Activated T-cell treated with anti-CD3 and anti-CD28 coated beads for 1 hour (primary cell): ENCODE results near the gene PTPRK.
"Not testable (repeated sequence)": the region's sequence is repeated elsewhere in the genome, so short reads cannot be mapped to it uniquely, and the experiment has no call there.

ENCODE experiments used
- DNase-seq: peaks from one replicate; pipeline ENCODE4 v3.0.0-alpha.2; 2020; ENCODE audit warnings: low read depth

Gene PTPRK

DNA sequence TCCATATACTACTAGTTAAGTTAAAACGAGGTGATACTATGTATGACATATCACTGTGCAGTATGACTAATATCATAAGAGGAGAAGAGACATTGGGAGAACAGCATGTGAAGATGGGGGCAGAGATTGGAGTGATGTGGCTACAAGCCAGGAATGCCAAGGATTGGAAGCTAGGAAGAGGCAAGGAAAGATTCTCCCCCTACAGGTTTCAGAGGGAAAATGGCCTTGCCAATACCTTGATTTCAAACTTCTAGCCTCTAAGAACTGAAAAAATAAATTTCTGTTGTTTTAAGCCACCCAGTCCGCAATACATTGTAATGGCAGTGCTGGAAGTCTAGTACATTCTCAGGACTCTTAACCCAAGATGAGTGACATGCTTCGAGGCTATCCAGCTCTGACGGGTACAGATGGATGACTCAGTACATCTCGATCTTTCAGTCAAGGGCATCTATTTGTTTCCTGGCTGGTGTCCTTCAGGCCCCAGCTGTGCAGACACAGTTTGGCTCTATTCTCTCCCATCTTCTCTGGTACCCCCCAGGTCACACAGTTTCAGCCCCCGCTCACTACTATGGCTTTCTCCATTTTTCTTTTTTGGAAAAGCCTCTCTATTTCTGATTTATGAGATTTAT, 564.0 kb downstream of the PTPRK start:
- no peak for DNase-seq

DNA sequence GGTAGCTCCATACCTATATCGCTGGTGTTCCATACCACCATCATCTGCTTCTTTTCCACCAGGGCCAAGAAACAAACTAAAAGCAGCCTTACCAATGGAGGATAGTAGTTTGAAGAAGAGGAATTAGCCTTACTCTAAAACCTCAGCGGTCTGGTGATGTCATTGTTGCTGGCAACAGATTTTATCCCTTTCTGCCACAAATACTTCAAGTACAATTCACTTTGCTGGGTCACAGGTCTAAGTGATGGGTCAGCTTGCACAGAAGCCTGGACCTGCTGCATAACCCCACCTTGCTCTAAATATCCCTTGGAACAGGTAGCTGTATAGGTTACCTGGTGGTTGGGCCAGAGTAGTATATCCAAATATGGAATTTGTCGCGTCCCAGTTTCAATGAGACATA, 566.3 kb downstream of the PTPRK start:
- DNase-seq: no peak

- DNase-seq: no peak
Measured at GRCh38 chr6:127952831-127953230, 567.6 kb downstream of the PTPRK start.

GRCh38 chr6:127952176-127952575, 568.2 kb downstream of the PTPRK start:
- no peak for DNase-seq

- DNase-seq: no peak
Measured at GRCh38 chr6:127951172-127951917, 569.1 kb downstream of the PTPRK start.

- DNase-seq: no peak
Measured at GRCh38 chr6:127950566-127951145, 569.7 kb downstream of the PTPRK start.

DNA sequence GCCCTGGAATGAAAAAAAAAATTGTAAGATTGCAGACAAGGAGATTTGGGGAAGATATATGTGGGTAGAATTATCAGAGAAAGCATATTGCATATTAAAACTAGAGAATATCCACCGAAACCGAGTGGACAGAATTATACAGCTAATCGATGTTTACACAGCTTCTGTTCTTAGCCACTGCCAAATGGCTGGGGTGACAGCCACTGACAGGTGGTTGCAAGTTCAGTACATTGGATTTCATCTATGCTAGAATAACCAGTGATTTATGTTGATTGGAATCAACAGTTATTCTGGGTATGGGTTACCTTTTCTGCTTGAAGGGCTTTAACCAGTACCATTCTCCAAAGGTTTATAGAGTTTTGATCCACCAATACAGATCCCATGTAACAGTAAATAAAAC, 571.1 kb downstream of the PTPRK start:
- no peak for DNase-seq

DNA sequence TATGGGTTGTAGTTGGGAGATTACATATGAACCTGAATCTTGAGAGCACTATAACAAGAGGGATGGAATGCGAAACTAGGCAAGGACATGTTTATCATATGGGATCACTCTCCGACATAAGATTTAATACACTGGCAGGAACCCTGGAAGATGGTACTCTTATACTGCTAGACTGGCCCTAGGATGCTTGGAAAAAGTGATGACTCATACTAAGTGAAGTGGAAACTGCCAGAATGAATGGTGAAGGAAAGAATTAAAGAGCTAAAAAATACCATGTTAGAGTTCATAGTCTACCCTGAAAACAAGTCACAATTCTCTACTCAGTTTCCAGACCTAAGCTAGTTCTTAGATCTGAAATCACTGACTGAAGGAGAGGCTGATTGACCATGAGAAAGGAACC, 574.0 kb downstream of the PTPRK start:
- DNase-seq: no peak

- no peak for DNase-seq
Measured at GRCh38 chr6:127945434-127946097, 574.8 kb downstream of the PTPRK start.

DNA sequence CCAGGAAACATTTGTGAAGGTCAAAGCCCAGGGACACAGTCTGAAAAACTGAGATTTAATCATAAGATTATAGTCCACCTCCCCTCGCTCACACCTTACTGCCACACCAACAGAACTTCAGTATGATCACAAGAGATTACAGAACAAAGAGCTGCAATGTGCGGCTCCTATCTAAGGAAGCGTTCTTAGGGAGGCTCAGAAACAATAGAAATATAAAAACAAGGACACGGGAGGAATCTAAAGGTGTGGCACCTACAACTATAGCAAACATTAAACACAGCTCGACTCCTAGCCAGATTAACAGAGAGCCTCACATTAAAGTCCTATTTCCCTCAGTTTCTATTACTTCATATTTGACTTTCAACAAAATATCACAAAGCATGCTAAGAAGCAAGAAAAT, 579.2 kb downstream of the PTPRK start:
- no peak for DNase-seq

GRCh38 chr6:127939442-127940066, 580.8 kb downstream of the PTPRK start:
- no peak for DNase-seq

DNA sequence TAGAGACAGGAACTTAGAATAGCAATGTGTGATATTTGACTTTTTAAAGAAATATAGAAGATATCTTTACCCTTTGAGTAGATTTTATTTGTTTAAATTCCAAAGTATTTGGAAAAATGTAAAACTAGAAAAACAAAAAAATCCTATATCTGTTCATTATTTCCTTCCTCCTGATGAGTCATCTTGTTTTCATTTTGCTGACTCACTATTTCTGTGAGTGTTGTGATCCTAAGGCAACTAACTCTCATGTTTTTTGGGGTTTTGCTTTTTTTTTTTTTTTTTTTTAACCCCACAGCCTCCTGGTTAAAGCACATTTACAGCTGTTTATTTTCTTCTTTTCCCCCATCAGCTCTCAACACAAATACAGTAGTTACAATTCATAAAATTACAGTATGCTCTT, 581.7 kb downstream of the PTPRK start:
- DNase-seq: no peak

DNA sequence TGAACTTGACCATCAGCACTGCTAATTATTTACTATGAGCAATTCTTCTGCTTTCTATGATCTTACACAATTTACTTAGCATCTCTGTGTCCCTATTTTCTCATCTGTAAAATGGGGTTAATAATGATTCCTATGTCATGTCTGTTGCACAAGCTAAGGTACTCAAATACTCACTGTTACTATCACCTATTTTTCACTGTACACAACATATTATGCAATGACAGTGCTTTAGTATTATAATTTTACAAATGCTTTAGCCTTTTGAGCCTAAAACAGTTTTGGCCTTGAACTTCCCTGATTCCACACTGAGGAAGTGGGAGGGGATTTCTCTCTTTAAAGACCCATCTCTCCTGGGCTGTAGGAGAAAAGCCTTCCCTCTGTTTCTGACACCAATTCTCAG, 582.7 kb downstream of the PTPRK start:
- no peak for DNase-seq

GRCh38 chr6:127937102-127937501, 583.3 kb downstream of the PTPRK start:
- no peak for DNase-seq

DNA sequence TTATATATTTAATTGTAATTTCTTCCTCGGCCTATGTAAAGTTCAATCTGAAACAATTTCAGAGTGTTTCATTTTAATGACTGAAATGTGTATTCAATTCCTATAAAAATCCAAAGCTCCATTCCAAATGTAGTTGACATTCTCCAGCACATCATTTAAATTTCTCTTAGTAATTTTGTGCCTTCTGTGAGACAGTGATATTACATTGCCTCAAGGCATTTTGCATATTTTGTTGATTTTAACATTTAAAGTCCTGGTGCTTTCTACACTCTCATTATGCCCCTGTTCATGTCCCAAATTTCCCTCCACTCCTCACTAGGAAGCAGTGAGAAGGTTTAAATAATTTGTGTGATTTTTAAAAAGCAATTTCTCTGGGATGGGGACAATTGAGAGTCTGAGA, 585.4 kb downstream of the PTPRK start:
- DNase-seq: no peak

DNA sequence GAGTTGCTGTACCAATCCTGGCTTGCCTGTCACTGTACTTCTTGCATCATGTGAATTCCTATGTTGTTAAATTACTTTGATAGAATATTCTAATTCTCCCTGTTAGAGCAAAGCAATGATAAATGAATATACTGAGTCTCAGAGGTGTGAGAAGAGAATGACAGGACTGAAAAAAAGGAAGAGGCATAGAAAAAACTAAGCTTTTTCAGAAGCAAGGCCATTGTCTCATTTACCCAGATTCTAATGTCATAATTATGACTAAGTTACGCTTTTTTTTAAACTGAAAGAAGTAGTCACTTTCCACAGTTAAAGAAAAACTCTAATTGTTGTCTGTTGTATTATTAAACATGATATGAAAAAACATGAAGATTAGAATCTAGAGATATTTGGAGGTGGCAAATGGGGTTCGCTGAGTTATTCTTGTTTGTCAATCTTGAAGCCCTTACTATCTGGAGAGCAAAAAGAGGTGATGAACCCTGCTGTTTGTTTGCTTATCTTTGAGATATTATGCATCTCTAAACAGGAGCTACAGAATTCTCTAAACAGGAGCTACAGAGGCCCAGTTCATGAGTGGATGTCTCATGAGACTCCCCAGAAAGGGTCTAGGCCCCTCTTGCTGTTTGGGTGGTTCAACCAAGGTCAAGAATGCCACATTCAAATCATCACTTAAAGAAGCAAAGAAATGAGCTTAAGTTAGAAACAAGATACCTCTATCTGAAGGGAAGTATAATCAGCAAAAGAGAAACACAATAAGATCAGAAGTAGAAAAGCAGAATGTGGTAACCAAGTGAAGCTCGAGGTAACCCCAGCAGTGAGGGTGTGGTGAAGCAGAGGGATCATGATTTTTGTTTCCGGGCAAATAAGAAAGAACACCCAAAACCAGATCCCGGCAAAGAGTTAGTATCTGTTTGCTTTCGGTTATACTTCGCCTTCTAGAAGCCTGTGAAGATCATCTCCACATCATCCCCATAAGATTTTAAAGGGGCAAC, 586.3 kb downstream of the PTPRK start:
- no peak for DNase-seq

DNA sequence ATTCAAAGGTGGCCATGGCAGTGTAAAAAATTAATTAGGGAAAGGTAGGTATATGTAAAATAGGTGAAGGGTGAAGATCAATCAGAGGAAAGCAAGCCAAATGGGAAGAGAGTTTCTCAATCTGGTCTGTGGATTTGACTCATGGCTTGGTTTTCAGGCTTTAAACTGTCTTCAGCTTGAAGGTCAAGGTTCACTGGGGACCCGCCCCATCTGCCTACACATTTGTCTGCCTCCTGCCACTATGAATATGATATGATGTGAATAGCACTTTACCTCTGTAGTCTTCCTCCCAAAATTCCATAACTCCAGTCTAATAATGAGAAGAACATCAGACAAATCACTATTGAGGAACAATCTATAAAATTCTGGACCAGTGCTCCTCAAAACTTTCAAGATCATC, 587.3 kb downstream of the PTPRK start:
- DNase-seq: no peak

GRCh38 chr6:127932708-127933107, 587.7 kb downstream of the PTPRK start:
- DNase-seq: no peak

- not testable (repeated sequence) for DNase-seq
Measured at GRCh38 chr6:127926441-127926840, 594.0 kb downstream of the PTPRK start.

DNA sequence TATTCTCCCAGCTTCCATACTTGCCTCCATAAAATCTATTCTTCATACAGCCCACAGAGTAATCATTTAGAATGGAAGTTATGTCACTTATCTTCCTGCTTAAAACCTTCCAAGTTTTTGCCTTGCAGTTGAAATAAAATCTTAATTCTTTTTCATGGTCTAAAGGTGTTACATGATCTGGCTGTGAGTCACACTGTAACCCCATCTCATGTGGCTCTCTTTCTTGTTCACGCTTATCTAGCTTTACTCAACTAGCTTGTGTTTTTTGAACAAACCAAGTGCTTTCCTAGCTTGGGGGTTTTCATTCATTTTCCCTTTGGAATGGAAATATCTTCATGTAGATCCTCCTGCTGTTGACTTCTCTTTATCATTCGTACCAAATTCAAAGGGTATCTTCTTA, 596.0 kb downstream of the PTPRK start:
- no peak for DNase-seq

GRCh38 chr6:127924031-127924430, 596.4 kb downstream of the PTPRK start:
- no peak for DNase-seq
